NCI-H2171 (cell line): ENCODE measurements around the gene PIF1.
"Not testable (repeated sequence)": the region's sequence is repeated elsewhere in the genome, so short reads cannot be mapped to it uniquely, and the experiment has no call there.

Experiments used
- DNase-seq: peaks from one replicate; lab custom pipeline; 2025; lab: John Stamatoyannopoulos, UW

PIF1 gene

GRCh38 chr15:64847876-64848716 is 22.6 kb upstream of the PIF1 start:
- DNase-seq = no peak

- no peak for DNase-seq
Observed at GRCh38 chr15:64847448-64847847, 22.0 kb upstream of the PIF1 start.

GRCh38 chr15:64847016-64847415 is 21.6 kb upstream of the PIF1 start:
- DNase-seq = peak; percentile 2

- no peak for DNase-seq
Observed at GRCh38 chr15:64845831-64846595, 20.6 kb upstream of the PIF1 start.

GRCh38 chr15:64845183-64845611 is 19.8 kb upstream of the PIF1 start:
- DNase-seq = no peak

- DNase-seq = no peak
Observed at GRCh38 chr15:64844576-64845145, 19.2 kb upstream of the PIF1 start.

- DNase-seq = no peak
Observed at GRCh38 chr15:64843991-64844390, 18.5 kb upstream of the PIF1 start.

GRCh38 chr15:64842986-64843561 is 17.6 kb upstream of the PIF1 start:
- no peak for DNase-seq

GRCh38 chr15:64842096-64842939 is 16.9 kb upstream of the PIF1 start:
- no peak for DNase-seq

- peak; percentile 93 for DNase-seq
Observed at GRCh38 chr15:64841344-64842095, 16.1 kb upstream of the PIF1 start, which contains the start of gene PLEKHO2. Gene PLEKHO2 (plus strand): TSS chr15:64841915. CDS start chr15:64842017, 102 bp downstream.

GRCh38 chr15:64841060-64841343 is 15.6 kb upstream of the PIF1 start:
- no peak for DNase-seq

- DNase-seq = no peak
Observed at GRCh38 chr15:64837502-64837901, 12.1 kb upstream of the PIF1 start.

GRCh38 chr15:64836023-64836536 is 10.6 kb upstream of the PIF1 start:
- DNase-seq = no peak

GRCh38 chr15:64833690-64834089 is 8.2 kb upstream of the PIF1 start:
- no peak for DNase-seq

GRCh38 chr15:64828985-64829384 is 3.5 kb upstream of the PIF1 start:
- DNase-seq = no peak

GRCh38 chr15:64824929-64825430 is 467 bp downstream of the PIF1 start:
- DNase-seq = no peak

- DNase-seq = no peak
Observed at GRCh38 chr15:64816452-64816851, 9.0 kb downstream of the PIF1 start.

- not testable (repeated sequence) for DNase-seq
Observed at GRCh38 chr15:64814965-64815364, 10.5 kb downstream of the PIF1 start.

- DNase-seq = not testable (repeated sequence)
Observed at GRCh38 chr15:64814283-64814682, 11.2 kb downstream of the PIF1 start.

GRCh38 chr15:64813075-64813474 is 12.4 kb downstream of the PIF1 start:
- DNase-seq = no peak
